B cell (primary cell): Measurements from ENCODE around the gene ALG6. TPM values are rescaled to one million over a fixed set of nuclear protein-coding genes. Genes with fewer than 3 reads are reported as not detected.
A peak's percentile ranks its signal among the peaks of the same experiment; 100 is the strongest.

Experiments used
- ATAC-seq: fragments of 200-7000 bp; cut with Tn5 transposase; one replicate; pipeline ENCODE4 v1.10.0; 2021; ENCODE audit warnings: low read depth, mild to moderate bottlenecking, moderate number of reproducible peaks, moderate library complexity
- CTCF ChIA-PET: fragments of 350-600 bp; sonication (Branson Sonifier 250); formaldehyde crosslinking; loops from one replicate; lab custom pipeline; 2021; ENCODE audit warnings: antibody characterized with exemption, inconsistent platforms; lab: Charles Lee
- POLR2A ChIA-PET: fragments of 350-600 bp; sonication (Branson Sonifier 250); formaldehyde crosslinking; loops from one replicate; lab custom pipeline; 2021; ENCODE audit warnings: antibody characterized with exemption; lab: Charles Lee
- DNase-seq: peaks from one replicate; pipeline ENCODE4 v3.0.0; 2013
- H2AFZ ChIP-seq: 2 replicates; pipeline ENCODE4 v1.6.1; 2012; ENCODE audit warnings: mild to moderate bottlenecking, low read depth, low read length; ENCODE audit not compliant: insufficient read depth, poor library complexity, severe bottlenecking
- H3K27ac ChIP-seq, 2 donors: 1 replicate in 1 of 2; 2 replicates in 1 of 2; pipeline ENCODE4 v1.5.1; 2012 to 2013; ENCODE audit warnings: low read length in 2 of 2, mild to moderate bottlenecking in 2 of 2, moderate library complexity in 1 of 2
- H3K27me3 ChIP-seq, 4 experiments: fragments of 200-600 bp in 1 of 4; sonication (generic) in 1 of 4; replicated peaks in 1 of 4; 1 replicate in 2 of 4; 2 replicates in 2 of 4; pipeline versions ENCODE4 v1.6.1 to v1.7.0; 2013 to 2016; ENCODE audit warnings: low read length in 3 of 4, mild to moderate bottlenecking in 2 of 4, mixed read lengths in 1 of 4, moderate library complexity in 1 of 4; ENCODE audit not compliant: insufficient read depth in 4 of 4, control insufficient read depth in 3 of 4; ENCODE audit errors: control extremely low read depth in 1 of 4
- H3K36me3 ChIP-seq, 2 experiments: replicated peaks in 1 of 2; 1 replicate in 1 of 2; 2 replicates in 1 of 2; pipeline versions ENCODE4 v1.6.1 to v1.7.1; 2013; ENCODE audit warnings: low read length in 1 of 2; ENCODE audit not compliant: insufficient read depth in 2 of 2, control insufficient read depth in 1 of 2; ENCODE audit errors: control extremely low read depth in 1 of 2, extremely low read depth in 1 of 2
- H3K4me1 ChIP-seq, 2 donors: fragments of 200-600 bp in 1 of 2; sonication (generic) in 1 of 2; 1 replicate in 1 of 2; 2 replicates in 1 of 2; pipeline versions ENCODE4 v1.5.1 to v1.6.1; 2013 to 2017; ENCODE audit warnings: low read length in 2 of 2; ENCODE audit not compliant: control insufficient read depth in 2 of 2, insufficient read depth in 2 of 2
- H3K4me2 ChIP-seq: replicated peaks from 2 replicates; pipeline ENCODE3; 2012; ENCODE audit warnings: mild to moderate bottlenecking, low read depth, low read length; ENCODE audit not compliant: poor library complexity, severe bottlenecking
- H3K4me3 ChIP-seq, 5 experiments: fragments of 200-600 bp in 1 of 5; sonication (generic) in 1 of 5; 1 replicate in 3 of 5; 2 replicates in 2 of 5; pipeline versions ENCODE4 v1.5.1 to v1.7.0; 2011 to 2016; ENCODE audit warnings: low read length in 4 of 5, mild to moderate bottlenecking in 4 of 5, low read depth in 2 of 5, control low read depth in 1 of 5, moderate library complexity in 1 of 5; ENCODE audit not compliant: insufficient read depth in 1 of 5; ENCODE audit errors: control extremely low read depth in 1 of 5, extremely low read depth in 1 of 5
- H3K79me2 ChIP-seq: fragments of 200-600 bp; sonication (generic); one replicate; pipeline ENCODE4 v1.6.0; 2016; ENCODE audit warnings: low read length; ENCODE audit not compliant: control insufficient read depth, insufficient read depth
- H3K9ac ChIP-seq: fragments of 200-600 bp; sonication (generic); 2 replicates; pipeline ENCODE4 v1.6.1; 2017; ENCODE audit warnings: mild to moderate bottlenecking, low read length, moderate library complexity
- H3K9me3 ChIP-seq, 3 donors: one replicate each; pipeline versions ENCODE4 v1.6.1 to v1.7.1; 2013; ENCODE audit warnings: low read length in 2 of 3; ENCODE audit not compliant: control insufficient read depth in 2 of 3, insufficient read depth in 1 of 3; ENCODE audit errors: control extremely low read depth in 1 of 3
- H4K20me1 ChIP-seq: 2 replicates; pipeline ENCODE4 v1.6.0; 2012; ENCODE audit warnings: mild to moderate bottlenecking, low read length; ENCODE audit not compliant: insufficient read depth, control insufficient read depth, poor library complexity, severe bottlenecking
- H3K27ac Mint-ChIP-seq: one replicate; pipeline ENCODE4 v1.8.0; 2021; ENCODE audit warnings: mixed read lengths
- H3K27me3 Mint-ChIP-seq: one replicate; pipeline ENCODE4 v1.8.0; 2021; ENCODE audit warnings: mixed read lengths
- H3K4me1 Mint-ChIP-seq: one replicate; pipeline ENCODE4 v1.8.0; 2021; ENCODE audit warnings: mixed read lengths
- H3K4me3 Mint-ChIP-seq: one replicate; pipeline ENCODE4 v1.8.0; 2021; ENCODE audit warnings: mixed read lengths
- H3K9me3 Mint-ChIP-seq: one replicate; pipeline ENCODE4 v1.8.0; 2022; ENCODE audit warnings: mixed read lengths; ENCODE audit not compliant: insufficient read depth
- EZH2 ChIP-seq: IDR thresholded peaks from 2 replicates; pipeline ENCODE4 v1.6.1; 2012; ENCODE audit warnings: borderline replicate concordance, low read depth, mild to moderate bottlenecking, moderate library complexity, low read length; ENCODE audit not compliant: insufficient read depth, poor library complexity, severe bottlenecking
- WGBS: methylation state at CpG from one replicate; pipeline ENCODE4 v1.1.5; 2013; ENCODE audit warnings: missing lambda C conversion rate; ENCODE audit not compliant: insufficient coverage; 5-methylcytosine and 5-hydroxymethylcytosine counted together
- intact Hi-C: fragments of 100-400 bp; cut with micrococcal nuclease; formaldehyde crosslinking; loops from one replicate; pipeline ENCODE4 v1.10.0; 2022
- polyA plus RNA-seq: library from polyadenylated mRNA; depleted of rRNA; stranded (reverse); fragments of >200 nt; gene quantifications from 2 replicates; pipeline ENCODE4 v1.2.3, GENCODE V29; 2012
- total RNA-seq, 2 donors: library from RNA; stranded (reverse); fragments of 120-200 nt in 1 of 2; gene quantifications; 1 replicate in 1 of 2; 2 replicates in 1 of 2; pipeline versions ENCODE4 v1.2.3 to v1.2.4, GENCODE V29; 2013 to 2022
- TF ChIP-seq, protein P1 (sequence below): fragments of 200-600 bp; IDR thresholded peaks from one replicate; pipeline ENCODE4 v1.8.0; 2022; ENCODE audit warnings: antibody characterized with exemption, mild to moderate bottlenecking

The ALG6 gene
- total and polyA plus RNA-seq, 2 donors (not counting 1 experiment from before 2014, with no cell fraction given): 9.7 to 31.4 TPM

DNA sequence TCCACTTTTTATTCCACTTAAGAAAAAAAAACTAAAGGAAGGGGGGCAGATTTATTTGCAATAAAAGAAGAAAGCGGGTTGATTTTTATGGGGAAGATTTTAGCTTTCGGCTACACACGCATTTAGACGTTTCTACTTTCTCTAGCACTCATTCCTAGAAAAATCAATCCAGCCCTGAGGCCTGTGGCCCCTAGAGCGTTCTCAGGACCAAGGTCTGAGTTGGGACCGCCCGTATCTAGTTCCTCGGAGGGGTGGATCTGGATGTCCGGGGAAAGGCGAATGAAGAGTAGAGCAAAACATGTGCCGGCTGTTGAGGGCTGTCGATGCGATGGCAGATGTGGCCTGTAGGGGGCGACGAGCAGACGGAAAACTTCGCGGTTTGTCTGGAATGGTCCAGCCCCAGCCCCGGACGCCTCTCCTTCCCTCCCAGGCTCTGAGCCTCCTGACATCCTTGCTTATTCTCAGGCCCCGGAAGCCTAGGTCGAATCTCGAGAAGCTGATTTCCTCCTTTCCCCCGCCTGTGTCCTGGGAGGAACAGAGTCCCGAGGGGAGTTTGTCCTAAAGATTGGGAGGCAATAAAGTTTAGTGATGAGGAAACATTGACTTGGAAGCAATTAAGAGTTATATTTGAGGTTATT, 39.9 kb upstream of the ALG6 start:
- ATAC-seq (no peak), DNase-seq (peak; percentile 60)
- no peak overlapping the region for H3K4me2 ChIP-seq
- intact Hi-C loops: no loop called here
- 3% methylated on average over 18 of the region's 25 CpGs for WGBS
- peaks cover 8 to 64% (median 17%) of the 10 kb centered on the region in 3 donors for H3K9me3 ChIP-seq
- H3K9ac ChIP-seq: no peak overlapping the region
- H3K4me3 Mint-ChIP-seq: no peak overlapping the region
- no peak overlapping the region for H3K4me3 ChIP-seq
- peaks cover 2 to 78% (median 71%) of the 10 kb centered on the region in 4 experiments for H3K27me3 ChIP-seq
- peak overlapping the region; percentile 31 for H2AFZ ChIP-seq
- H4K20me1 ChIP-seq: no peaks in the 10 kb centered on the region
- POLR2A ChIA-PET: no interaction called here
- peaks cover 2% of the 10 kb centered on the region for H3K9me3 Mint-ChIP-seq
- no peak overlapping the region for H3K27ac ChIP-seq
- peaks cover 36 to 58% of the 10 kb centered on the region in 2 donors for H3K4me1 ChIP-seq
- no peaks in the 10 kb centered on the region for H3K36me3 ChIP-seq
- peak overlapping the region; percentile 21 for H3K27ac Mint-ChIP-seq
- CTCF ChIA-PET: interaction anchor here (1.0 to 1.4 kb wide), 2 partner anchors 11 to 114 kb away, joined by 3 to 4 read pairs; no protein-coding TSS in a partner anchor
- no peaks in the 10 kb centered on the region for H3K79me2 ChIP-seq
- peaks cover 65% of the 10 kb centered on the region for H3K27me3 Mint-ChIP-seq
- no peak for TF ChIP-seq EZH2
- TF ChIP-seq, protein P1, sequence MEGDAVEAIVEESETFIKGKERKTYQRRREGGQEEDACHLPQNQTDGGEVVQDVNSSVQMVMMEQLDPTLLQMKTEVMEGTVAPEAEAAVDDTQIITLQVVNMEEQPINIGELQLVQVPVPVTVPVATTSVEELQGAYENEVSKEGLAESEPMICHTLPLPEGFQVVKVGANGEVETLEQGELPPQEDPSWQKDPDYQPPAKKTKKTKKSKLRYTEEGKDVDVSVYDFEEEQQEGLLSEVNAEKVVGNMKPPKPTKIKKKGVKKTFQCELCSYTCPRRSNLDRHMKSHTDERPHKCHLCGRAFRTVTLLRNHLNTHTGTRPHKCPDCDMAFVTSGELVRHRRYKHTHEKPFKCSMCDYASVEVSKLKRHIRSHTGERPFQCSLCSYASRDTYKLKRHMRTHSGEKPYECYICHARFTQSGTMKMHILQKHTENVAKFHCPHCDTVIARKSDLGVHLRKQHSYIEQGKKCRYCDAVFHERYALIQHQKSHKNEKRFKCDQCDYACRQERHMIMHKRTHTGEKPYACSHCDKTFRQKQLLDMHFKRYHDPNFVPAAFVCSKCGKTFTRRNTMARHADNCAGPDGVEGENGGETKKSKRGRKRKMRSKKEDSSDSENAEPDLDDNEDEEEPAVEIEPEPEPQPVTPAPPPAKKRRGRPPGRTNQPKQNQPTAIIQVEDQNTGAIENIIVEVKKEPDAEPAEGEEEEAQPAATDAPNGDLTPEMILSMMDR: peak; percentile 64
- peaks cover 15% of the 10 kb centered on the region for H3K4me1 Mint-ChIP-seq

DNA sequence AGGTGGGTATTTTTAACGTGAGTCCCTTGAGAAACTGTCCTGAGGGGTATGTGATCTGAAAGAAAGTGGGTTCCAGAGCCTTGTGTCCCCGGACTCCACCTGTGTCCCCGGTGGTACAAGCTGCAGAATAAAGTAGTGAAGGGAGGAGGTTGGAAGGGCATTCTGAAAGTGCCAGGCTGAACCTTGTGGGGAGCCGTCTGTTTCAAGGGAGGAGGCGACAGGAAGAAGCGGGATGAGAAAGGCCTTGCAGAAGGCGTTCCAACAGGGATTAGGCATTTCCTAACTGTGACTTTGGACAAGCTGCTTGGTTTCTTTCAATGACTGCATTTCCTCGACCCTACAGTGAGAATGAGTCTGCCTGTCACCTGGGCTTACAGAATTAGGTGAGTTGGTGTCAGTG, 39.3 kb upstream of the ALG6 start:
- no peaks in the 10 kb centered on the region for H4K20me1 ChIP-seq
- DNase-seq: no peak
- H3K27ac Mint-ChIP-seq: no peak overlapping the region
- CTCF ChIA-PET: no interaction called here
- H2AFZ ChIP-seq: no peak overlapping the region
- no peaks in the 10 kb centered on the region for H3K36me3 ChIP-seq
- peaks cover 8 to 59% (median 17%) of the 10 kb centered on the region in 3 donors for H3K9me3 ChIP-seq
- POLR2A ChIA-PET: no interaction called here
- no peak overlapping the region for H3K9ac ChIP-seq
- 55% methylated on average over 7 of the region's 8 CpGs for WGBS
- no peaks in the 10 kb centered on the region for H3K79me2 ChIP-seq
- H3K4me1 Mint-ChIP-seq: peaks cover 15% of the 10 kb centered on the region
- no peak overlapping the region for H3K27ac ChIP-seq
- no peak for TF ChIP-seq EZH2
- TF ChIP-seq, protein P1: no peak
- peaks cover 2% of the 10 kb centered on the region for H3K9me3 Mint-ChIP-seq
- H3K27me3 Mint-ChIP-seq: peaks cover 71% of the 10 kb centered on the region
- H3K27me3 ChIP-seq: peaks cover 2 to 79% (median 70%) of the 10 kb centered on the region in 4 experiments
- H3K4me2 ChIP-seq: no peak overlapping the region
- intact Hi-C loops: no loop called here
- H3K4me3 ChIP-seq: no peak overlapping the region
- no peak overlapping the region for H3K4me3 Mint-ChIP-seq
- peaks cover 32 to 52% of the 10 kb centered on the region in 2 donors for H3K4me1 ChIP-seq
- ATAC-seq: no peak
